Kidney (tissue), 14 donors: ENCODE measurements around the gene KCTD12. TPM values are rescaled to one million over a fixed set of nuclear protein-coding genes. Genes with fewer than 3 reads are reported as not detected.

Source experiments
- DNase-seq, 5 donors: peaks; one replicate each; pipeline ENCODE4 v3.0.0-alpha.2; 2013 to 2020
- FAIRE-seq: peaks from 2 replicates; lab custom pipeline; 2012; peaks lifted over from hg19 to GRCh38; lab: Jason Lieb, UNC
- H3K27ac ChIP-seq, 2 donors: one replicate each; pipeline ENCODE4 v1.7.0; 2013; ENCODE audit warnings: low read depth in 2 of 2, low read length in 2 of 2, inconsistent platforms in 1 of 2
- H3K27me3 ChIP-seq: one replicate; pipeline ENCODE4 v1.7.1; 2013; ENCODE audit warnings: low read length, inconsistent platforms; ENCODE audit not compliant: control insufficient read depth, insufficient read depth
- H3K36me3 ChIP-seq, 3 donors: one replicate each; pipeline versions ENCODE4 v1.7.0 to v1.7.1; 2013; ENCODE audit warnings: low read length in 3 of 3, control low read depth in 1 of 3, inconsistent platforms in 1 of 3; ENCODE audit not compliant: insufficient read depth in 3 of 3, control insufficient read depth in 2 of 3
- H3K4me1 ChIP-seq, 3 donors: one replicate each; pipeline versions ENCODE4 v1.7.0 to v1.7.1; 2013; ENCODE audit warnings: low read length in 3 of 3, inconsistent platforms in 1 of 3, low read depth in 1 of 3; ENCODE audit not compliant: control insufficient read depth in 2 of 3, insufficient read depth in 2 of 3
- H3K4me3 ChIP-seq, 3 donors: one replicate each; pipeline versions ENCODE4 v1.7.0 to v1.8.1; 2013; ENCODE audit warnings: low read length in 3 of 3, control low read depth in 1 of 3, inconsistent platforms in 1 of 3
- H3K9ac ChIP-seq, 3 donors: one replicate each; pipeline versions ENCODE4 v1.7.0 to v1.7.1; 2013; ENCODE audit warnings: low read length in 3 of 3, control low read depth in 1 of 3, inconsistent platforms in 1 of 3
- H3K9me3 ChIP-seq, 3 donors: one replicate each; pipeline versions ENCODE4 v1.7.0 to v1.7.1; 2013; ENCODE audit warnings: low read length in 3 of 3, control low read depth in 1 of 3, inconsistent platforms in 1 of 3; ENCODE audit not compliant: control insufficient read depth in 2 of 3, insufficient read depth in 1 of 3
- CTCF ChIP-seq: IDR thresholded peaks from 3 replicates; pipeline ENCODE4 v1.5.1; 2012; ENCODE audit warnings: mild to moderate bottlenecking, moderate library complexity, borderline replicate concordance; ENCODE audit not compliant: insufficient read depth; ENCODE audit errors: extremely low read depth
- intact Hi-C: fragments of 100-400 bp; cut with DNase I; formaldehyde crosslinking; loops from one replicate; pipeline ENCODE4 v1.11.1; 2022
- polyA plus RNA-seq: library from polyadenylated mRNA; stranded (reverse); fragments of 350-450 nt; fragmentation: Illumina TruSeq; extraction: RNeasy Lipid Tissue Mini Kit (QIAGEN cat#74804); gene quantifications from one replicate; pipeline ENCODE4 v1.2.3, GENCODE V29; 2014; ENCODE audit warnings: low read depth, low replicate concordance; ENCODE audit not compliant: insufficient read depth
- total RNA-seq: library from RNA; stranded (reverse); fragmentation: NEBNext Ultra II Directional; extraction: Animal tissue kit (Norgen Biotek cat#: 25700); gene quantifications from one replicate; pipeline ENCODE4 v1.2.1, GENCODE V29; 2021
- donor health status: control.
- donor health status: control.
- donor health status: control.
- donor health status: control.
- donor health status: control.
- donor health status: DM: yes; HTN: yes; CAD: no.
- donor health status: Normal renal cell carcinoma (clear cell type).

KCTD12 gene
- total and polyA plus RNA-seq, 2 donors from 2014 or later = 18.0 to 132 TPM

GRCh38 chr13:76860706-76861105 is 25.5 kb downstream of the KCTD12 start:
- Histone ChIP-seq H3K9me3 (no peaks in the 10 kb centered on the region), H3K4me3 (no peak overlapping the region), H3K27ac (no peak overlapping the region), H3K36me3 (no peaks in the 10 kb centered on the region), H3K27me3 (no peaks in the 10 kb centered on the region), H3K9ac (no peak overlapping the region), H3K4me1 (no peaks in the 10 kb centered on the region)
- no peak for FAIRE-seq
- intact Hi-C loops = no loop called here
- TF ChIP-seq CTCF = no peak
- DNase-seq = no peak

- H3K27me3 ChIP-seq = no peaks in the 10 kb centered on the region
- no peak for FAIRE-seq
- no peaks in the 10 kb centered on the region for H3K9me3 ChIP-seq
- H3K4me3 ChIP-seq = no peak overlapping the region
- DNase-seq = no peak
- H3K27ac ChIP-seq = no peak overlapping the region
- H3K36me3 ChIP-seq = no peaks in the 10 kb centered on the region
- intact Hi-C loops = no loop called here
- no peak overlapping the region for H3K9ac ChIP-seq
- H3K4me1 ChIP-seq = peaks cover 0 to 4% (median 2%) of the 10 kb centered on the region in 3 donors
- TF ChIP-seq CTCF = no peak
Measured at GRCh38 chr13:76854894-76855293, 31.3 kb downstream of the KCTD12 start.

- DNase-seq (no peak), FAIRE-seq (no peak)
- no peak for TF ChIP-seq CTCF
- Histone ChIP-seq H3K4me3 (no peak overlapping the region), H3K27me3 (no peaks in the 10 kb centered on the region), H3K36me3 (no peaks in the 10 kb centered on the region), H3K27ac (peak overlapping the region in 1 of 2 donors; percentile 19), H3K4me1 (peaks cover 0 to 4% (median 2%) of the 10 kb centered on the region in 3 donors), H3K9ac (no peak overlapping the region), H3K9me3 (no peaks in the 10 kb centered on the region)
- intact Hi-C loops = no loop called here
Measured at GRCh38 chr13:76853921-76854608, 32.1 kb downstream of the KCTD12 start.
